NCI-H1694 (cell line): ENCODE results near the gene ASXL2.

Source experiments
- DNase-seq: peaks from one replicate; lab custom pipeline; 2025; lab: John Stamatoyannopoulos, UW

The ASXL2 gene

DNA sequence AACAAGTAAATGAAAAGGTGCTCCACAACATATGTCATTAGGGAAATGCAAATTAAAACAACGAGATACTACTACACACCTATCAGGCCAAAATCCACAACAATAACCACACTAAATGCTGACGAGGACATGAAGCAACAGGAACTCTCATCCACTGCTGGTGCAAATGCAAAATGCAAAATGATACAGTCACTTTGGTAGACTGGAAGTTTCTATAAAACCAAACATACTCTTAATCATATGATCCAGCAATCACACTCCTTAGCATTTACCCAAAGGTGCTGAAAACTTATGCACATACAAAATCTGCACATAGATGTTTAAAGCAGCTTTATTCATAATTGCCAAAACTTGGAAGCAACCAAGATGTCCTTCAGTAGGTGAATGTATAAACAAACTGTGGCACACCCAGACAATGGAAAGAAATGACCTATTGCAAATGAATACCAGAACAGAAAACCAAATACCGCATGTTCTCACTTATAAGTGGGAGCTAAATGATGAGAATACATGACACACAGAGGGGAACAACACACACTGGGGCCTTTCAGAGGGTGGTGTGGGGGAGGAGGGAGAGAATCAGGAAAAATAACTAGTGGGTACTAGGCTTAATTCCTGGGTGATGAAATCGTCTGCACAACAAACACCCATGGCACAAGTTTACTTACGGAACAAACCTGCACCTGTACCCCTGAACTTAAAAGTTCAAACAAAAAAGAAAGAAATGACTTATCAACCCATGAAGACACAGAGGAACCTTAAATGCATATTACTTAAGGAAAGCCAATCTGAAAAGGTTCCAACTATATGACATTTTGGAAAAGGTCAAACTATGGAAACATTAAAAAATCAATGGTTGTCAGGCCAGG lies 80.4 kb downstream of the ASXL2 start:
- no peak for DNase-seq

DNA sequence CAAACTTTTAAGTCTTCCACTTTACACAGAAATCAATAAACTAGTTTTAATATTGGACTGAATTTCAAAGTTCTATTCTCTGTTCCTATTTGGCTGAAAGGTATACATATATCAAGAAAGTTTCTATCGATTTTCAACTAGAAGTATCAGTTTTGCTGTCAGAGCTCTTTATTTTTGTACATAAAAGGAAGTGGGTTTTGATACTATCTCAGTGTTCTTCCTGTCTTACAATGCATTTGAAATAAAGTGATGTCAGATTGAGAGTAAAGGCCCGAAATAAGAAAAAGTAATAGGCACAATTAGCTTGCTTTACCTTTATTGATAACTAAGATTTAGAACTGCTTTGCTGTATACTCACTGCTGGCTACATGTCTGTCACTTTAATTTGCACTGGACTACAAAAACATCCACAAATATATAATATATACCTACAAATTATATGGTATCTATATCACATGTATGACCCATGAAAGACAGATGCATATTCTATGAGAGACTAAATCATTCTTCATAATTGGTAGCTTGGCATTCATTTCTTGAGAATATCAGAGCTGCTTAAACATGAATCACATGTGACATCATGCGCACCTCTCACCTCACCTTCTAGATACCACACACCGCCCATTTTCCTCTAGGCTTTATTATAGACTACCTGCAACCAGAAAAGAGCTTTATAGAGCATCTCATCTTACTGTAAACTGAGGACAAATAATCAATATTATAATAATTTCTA lies 83.6 kb downstream of the ASXL2 start:
- no peak for DNase-seq

DNA sequence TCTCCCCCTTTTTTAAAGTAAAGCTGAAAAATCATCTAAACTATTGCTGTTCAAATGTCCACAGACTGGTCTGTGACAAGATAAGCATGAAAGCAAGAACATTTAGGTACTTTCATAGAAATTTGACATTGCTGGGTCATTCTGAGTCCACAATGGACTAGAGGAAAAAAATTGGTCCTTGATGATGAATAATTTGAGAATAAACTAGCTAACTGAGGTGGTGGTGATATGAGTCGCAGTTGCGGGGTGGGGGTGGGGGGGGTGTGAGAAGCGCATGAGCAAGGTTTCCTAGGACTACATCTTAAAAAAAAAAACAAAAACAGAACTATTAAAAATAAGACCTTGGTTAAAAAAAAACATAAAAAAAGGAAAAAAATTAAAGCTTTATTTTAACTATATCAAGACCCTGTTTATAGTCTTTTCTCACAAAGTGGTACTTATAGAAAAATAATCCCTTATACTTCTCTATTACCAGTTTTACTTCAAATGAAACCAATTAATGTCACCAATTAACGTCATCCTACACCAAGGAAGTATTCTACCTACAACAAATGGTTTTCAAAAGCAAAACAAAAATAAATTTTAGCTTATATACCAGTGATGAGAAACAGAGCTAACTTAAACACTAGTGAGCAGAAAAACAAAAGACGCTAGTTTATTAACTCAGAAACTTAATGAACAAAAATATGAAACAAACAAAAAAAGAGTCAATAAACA lies 88.1 kb downstream of the ASXL2 start:
- DNase-seq, result no peak

GRCh38 chr2:25788457-25788856 lies 89.8 kb downstream of the ASXL2 start:
- no peak for DNase-seq

GRCh38 chr2:25787020-25787419 lies 91.3 kb downstream of the ASXL2 start:
- no peak for DNase-seq

- DNase-seq, result no peak
Measured at GRCh38 chr2:25784404-25784803, 93.9 kb downstream of the ASXL2 start.

GRCh38 chr2:25777077-25777476 lies 101.2 kb downstream of the ASXL2 start:
- DNase-seq, result no peak

DNA sequence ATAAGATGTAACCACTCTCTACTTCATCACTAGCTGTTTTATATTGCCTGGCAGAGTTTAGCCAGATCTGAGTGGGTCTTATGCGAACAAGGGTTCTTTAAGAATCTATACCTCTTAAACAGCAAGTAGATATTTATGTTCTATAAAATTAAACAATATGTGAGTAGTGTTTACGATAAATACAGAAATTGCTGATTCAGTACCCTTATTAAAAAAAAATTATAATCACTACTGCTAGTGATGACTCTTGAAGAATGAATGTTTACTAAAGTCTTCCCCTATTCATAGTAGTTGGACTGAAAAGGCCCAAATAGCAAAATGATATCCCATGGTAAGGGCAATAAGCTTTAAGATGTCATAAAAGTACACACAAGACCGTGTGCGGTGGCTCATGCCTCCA lies 106.2 kb downstream of the ASXL2 start:
- no peak for DNase-seq

- no peak for DNase-seq
Measured at GRCh38 chr2:25763575-25763974, 114.7 kb downstream of the ASXL2 start.

GRCh38 chr2:25760297-25760696 lies 118.0 kb downstream of the ASXL2 start:
- DNase-seq, result no peak

DNA sequence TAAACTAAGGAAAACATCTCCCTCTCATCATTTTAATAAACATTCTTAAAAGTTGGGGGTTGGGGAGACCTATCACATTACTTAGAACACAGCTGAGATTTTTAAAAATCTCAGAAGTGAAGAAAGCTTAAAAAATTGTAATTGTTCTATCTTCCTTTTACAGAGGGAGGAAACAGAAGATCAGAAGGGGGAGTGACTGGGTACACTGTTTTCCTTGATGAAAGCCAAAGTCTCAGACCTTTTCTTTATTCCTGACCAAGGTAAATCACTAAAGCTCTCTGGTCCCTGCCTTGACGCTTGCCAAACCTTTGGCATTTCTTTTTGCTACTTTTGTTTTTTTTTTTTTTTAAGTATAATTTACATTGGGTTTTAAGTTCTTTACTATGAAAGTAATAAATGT lies 119.9 kb downstream of the ASXL2 start:
- no peak for DNase-seq

DNA sequence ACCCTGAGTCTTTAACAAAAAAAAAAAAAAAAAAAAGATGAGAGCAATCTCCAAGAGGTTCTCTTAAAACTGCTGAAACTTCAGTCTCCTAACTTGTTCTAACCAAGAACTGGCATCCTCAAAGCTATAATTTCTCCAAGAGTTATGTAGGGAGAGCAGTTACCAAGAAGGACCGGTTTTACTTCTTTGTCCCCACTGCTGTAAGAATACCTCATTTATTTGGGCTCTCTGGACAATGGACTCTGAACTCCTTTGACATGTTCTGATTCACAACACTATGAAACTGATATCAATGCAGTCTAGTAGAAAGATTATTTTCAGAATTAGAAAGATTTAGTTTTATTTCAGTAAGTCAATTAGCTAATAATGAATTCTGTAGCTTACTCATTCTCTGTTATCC lies 120.4 kb downstream of the ASXL2 start:
- DNase-seq, result no peak

- no peak for DNase-seq
Measured at GRCh38 chr2:25756536-25756935, 121.8 kb downstream of the ASXL2 start.

DNA sequence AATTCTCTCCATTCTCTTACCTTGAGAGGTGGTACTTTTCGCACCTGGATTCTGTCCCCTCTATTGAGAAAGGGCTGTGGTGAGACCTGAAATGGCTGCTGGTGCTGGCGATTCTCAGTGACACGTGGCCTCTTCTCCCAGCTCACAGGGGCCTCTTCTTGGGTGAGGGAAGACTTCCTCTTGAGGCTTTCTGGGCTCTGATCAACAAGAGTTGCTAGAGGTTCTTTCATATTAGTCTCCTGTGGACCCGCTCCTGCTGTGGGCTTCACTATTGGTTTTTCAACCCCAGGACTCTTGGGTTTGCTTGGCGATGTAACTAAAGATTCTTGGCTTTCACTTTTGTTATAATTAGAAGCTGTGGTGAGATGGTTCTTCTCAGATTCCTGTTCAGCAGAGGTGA lies 128.6 kb downstream of the ASXL2 start:
- DNase-seq, result no peak

- no peak for DNase-seq
Measured at GRCh38 chr2:25744055-25744454, 134.2 kb downstream of the ASXL2 start.

- DNase-seq, result no peak
Measured at GRCh38 chr2:25743132-25743830, 135.0 kb downstream of the ASXL2 start.

DNA sequence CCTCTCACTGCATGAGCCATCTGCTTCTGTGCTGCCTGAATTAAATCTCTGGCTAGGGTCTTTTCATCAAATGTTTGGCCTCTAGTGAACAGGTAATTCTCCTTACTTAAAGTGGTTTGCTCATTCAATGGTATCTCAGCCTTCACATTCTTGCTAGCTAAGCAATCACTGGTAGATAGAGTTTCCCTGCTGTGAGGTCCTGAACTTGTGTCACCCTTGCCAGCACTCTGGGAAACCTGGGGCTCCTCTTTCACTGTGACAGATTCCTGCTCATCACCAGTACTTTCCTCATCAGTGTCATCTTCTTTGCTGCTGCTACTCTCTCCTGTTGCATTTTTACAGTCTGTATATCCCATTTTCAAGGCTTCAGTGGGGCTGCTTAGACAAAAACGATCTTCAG lies 135.8 kb downstream of the ASXL2 start:
- DNase-seq, result no peak

- DNase-seq, result no peak
Measured at GRCh38 chr2:25740810-25741381, 137.4 kb downstream of the ASXL2 start.

DNA sequence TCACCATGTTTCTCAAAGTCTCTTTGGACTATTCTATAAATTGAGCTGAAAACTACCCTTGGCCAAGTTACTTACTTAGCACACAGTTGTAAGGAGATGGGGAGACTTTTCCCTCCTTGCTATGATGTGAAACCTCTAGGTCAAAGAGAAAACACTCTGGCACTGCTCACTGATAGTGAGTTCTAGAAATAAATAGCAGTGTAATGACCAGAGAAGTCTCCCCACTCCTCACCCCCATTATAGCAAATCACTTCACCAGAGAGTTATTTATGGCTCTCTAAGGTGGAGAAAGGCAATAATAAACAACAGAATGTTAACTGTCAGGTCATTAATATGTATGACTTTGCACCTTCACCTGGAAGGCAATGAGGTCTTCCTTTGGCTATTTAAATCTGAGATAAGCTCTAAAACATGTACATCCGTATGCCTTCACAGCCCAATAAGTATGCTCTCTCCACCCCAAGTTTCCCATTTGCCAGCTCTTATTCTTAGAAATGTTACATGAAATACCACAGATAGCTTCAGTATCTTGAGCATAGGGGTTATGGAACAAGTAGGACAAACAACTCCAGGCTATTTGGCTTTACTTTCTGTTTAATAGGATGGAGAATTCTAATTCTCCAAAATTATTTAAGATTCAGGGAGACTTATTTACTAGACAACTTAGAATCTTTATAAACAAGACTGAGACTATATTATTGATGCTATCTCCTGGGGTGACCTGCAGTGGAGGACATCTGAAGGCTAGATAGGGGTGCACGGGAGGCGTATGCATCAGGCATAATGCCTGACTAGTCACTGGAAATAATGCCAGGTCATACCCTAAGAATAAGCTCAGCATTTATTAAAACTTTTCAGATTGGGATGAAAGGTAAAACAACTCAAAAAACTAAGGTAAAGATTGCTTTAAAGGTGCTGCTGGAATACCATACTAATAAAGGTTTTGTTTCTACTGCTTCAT lies 139.6 kb downstream of the ASXL2 start:
- no peak for DNase-seq

DNA sequence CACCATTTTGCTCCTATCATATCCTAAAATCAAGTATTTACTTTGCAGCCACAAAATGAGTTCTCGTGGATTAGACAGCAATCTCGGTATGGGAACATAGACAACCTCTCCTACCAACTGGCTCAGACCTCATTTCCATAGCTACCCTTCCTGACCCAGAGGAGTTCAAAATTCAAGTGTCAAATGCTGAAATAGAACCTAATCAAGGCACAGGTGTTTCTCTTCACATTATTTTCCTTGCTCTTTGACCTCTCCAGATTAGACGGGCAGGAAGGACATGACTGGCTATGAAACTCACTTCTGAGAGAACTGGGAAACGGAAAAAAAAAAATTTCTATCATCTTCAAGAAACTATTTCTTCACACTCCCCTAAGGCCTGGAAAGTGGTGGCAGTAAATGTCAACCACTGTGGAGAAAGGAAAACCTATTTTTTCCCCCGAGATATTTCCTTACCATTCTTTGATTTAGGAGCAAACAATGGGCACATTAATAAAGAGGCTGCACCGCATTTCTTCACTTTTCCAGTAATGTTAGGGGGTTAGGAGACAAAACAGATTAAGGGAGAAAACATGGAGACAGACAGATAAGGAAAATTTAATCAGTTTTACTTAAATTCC lies 141.3 kb downstream of the ASXL2 start:
- DNase-seq, result no peak
